SK-N-SH (cell line): ENCODE measurements around the gene CNTN4. TPM values are rescaled to one million over a fixed set of nuclear protein-coding genes. Genes with fewer than 3 reads are reported as not detected.

Source experiments
- CTCF ChIA-PET: fragments of 300-600, 350-600 bp; formaldehyde crosslinking; extraction: SDS; loops from one replicate; lab custom pipeline; 2021; lab: Yijun Ruan, JAX
- POLR2A ChIA-PET: fragments of 350-600 bp; sonication (Branson Sonifier 250); formaldehyde crosslinking; extraction: SDS; loops from one replicate; lab custom pipeline; 2020; ENCODE audit warnings: antibody characterized with exemption, inconsistent platforms; lab: Yijun Ruan, JAX
- DNase-seq: peaks from one replicate; pipeline ENCODE4 v3.0.0; 2012
- H2AFZ ChIP-seq: fragments of 200-600 bp; sonication (generic); 2 replicates; pipeline ENCODE4 v1.8.1; 2016; ENCODE audit warnings: antibody characterized with exemption, mild to moderate bottlenecking, low read depth
- H3F3A ChIP-seq: fragments of 200-600 bp; sonication (generic); replicated peaks from 2 replicates; pipeline ENCODE3; 2016; ENCODE audit warnings: antibody characterized with exemption, mild to moderate bottlenecking; ENCODE audit not compliant: insufficient read depth
- H3K27ac ChIP-seq, 2 experiments: fragments of 200-500 bp in 1 of 2; fragments of 200-600 bp in 1 of 2; sonication (Bioruptor generic) in 1 of 2; sonication (generic), shearing (Covaris generic) in 1 of 2; 2 replicates each; pipeline versions ENCODE4 v1.5.1 to v1.6.1; 2014 to 2016; ENCODE audit warnings: low read depth in 2 of 2, inconsistent platforms in 1 of 2, low read length in 1 of 2, mild to moderate bottlenecking in 1 of 2, mixed read lengths in 1 of 2
- H3K27me3 ChIP-seq: fragments of 200-600 bp; sonication (generic), shearing (Covaris generic); 2 replicates; pipeline ENCODE4 v1.6.1; 2016; ENCODE audit warnings: mixed run types; ENCODE audit not compliant: insufficient read depth
- H3K36me3 ChIP-seq, 2 experiments: fragments of 200-500 bp in 1 of 2; fragments of 200-600 bp in 1 of 2; sonication (Bioruptor generic) in 1 of 2; sonication (generic) in 1 of 2; replicated peaks in 1 of 2; 2 replicates each; pipeline versions ENCODE3 to v1.5.1; 2014 to 2016; ENCODE audit warnings: low read length in 1 of 2, mild to moderate bottlenecking in 1 of 2; ENCODE audit not compliant: insufficient read depth in 2 of 2, control insufficient read depth in 1 of 2
- H3K4me1 ChIP-seq, 2 experiments: fragments of 200-500 bp in 1 of 2; fragments of 200-600 bp in 1 of 2; sonication (Bioruptor generic) in 1 of 2; sonication (generic), shearing (Covaris generic) in 1 of 2; 2 replicates each; pipeline versions ENCODE4 v1.5.1 to v1.6.1; 2014 to 2016; ENCODE audit warnings: low read depth in 1 of 2, low read length in 1 of 2, mixed run types in 1 of 2; ENCODE audit not compliant: insufficient read depth in 2 of 2, control insufficient read depth in 1 of 2
- H3K4me2 ChIP-seq: fragments of 200-600 bp; sonication (generic), shearing (Covaris generic); 2 replicates; pipeline ENCODE4 v1.6.1; 2017; ENCODE audit warnings: mixed run types
- H3K4me3 ChIP-seq, 2 experiments: fragments of 200-500 bp in 1 of 2; fragments of 200-600 bp in 1 of 2; sonication (Bioruptor generic) in 1 of 2; sonication (generic), shearing (Covaris generic) in 1 of 2; 2 replicates each; pipeline versions ENCODE4 v1.5.1 to v1.8.1; 2014 to 2016; ENCODE audit warnings: low read depth in 2 of 2, inconsistent platforms in 1 of 2, low read length in 1 of 2, mild to moderate bottlenecking in 1 of 2, mixed read lengths in 1 of 2, moderate library complexity in 1 of 2
- H3K79me2 ChIP-seq: fragments of 200-600 bp; sonication (generic); 2 replicates; pipeline ENCODE4 v1.8.1; 2017; ENCODE audit warnings: mild to moderate bottlenecking; ENCODE audit not compliant: insufficient read depth
- H3K9ac ChIP-seq: fragments of 200-600 bp; sonication (generic); 2 replicates; pipeline ENCODE4 v1.6.1; 2017; ENCODE audit warnings: mixed run types
- H3K9me2 ChIP-seq: fragments of 200-600 bp; sonication (generic); 2 replicates; pipeline ENCODE4 v1.6.1; 2017; ENCODE audit warnings: mixed run types
- H3K9me3 ChIP-seq: fragments of 200-600 bp; sonication (generic); 2 replicates; pipeline ENCODE4 v1.6.1; 2017; ENCODE audit warnings: mixed run types, mild to moderate bottlenecking, moderate library complexity
- H4K20me1 ChIP-seq: fragments of 200-600 bp; sonication (generic); 2 replicates; pipeline ENCODE4 v1.6.1; 2017; ENCODE audit warnings: mild to moderate bottlenecking, mixed run types; ENCODE audit not compliant: insufficient read depth
- FOSL2 ChIP-seq: IDR thresholded peaks from 2 replicates; pipeline ENCODE4 v1.4.0; 2012; ENCODE audit warnings: low read depth, mild to moderate bottlenecking, moderate library complexity, borderline replicate concordance
- FOXJ3 ChIP-seq: sonication (generic); formaldehyde crosslinking; IDR thresholded peaks from 2 replicates; pipeline ENCODE4 v1.5.1; 2020; ENCODE audit warnings: mild to moderate bottlenecking, missing genetic modification reagents
- NFIC ChIP-seq: IDR thresholded peaks from 2 replicates; pipeline ENCODE4 v1.4.0; 2012; ENCODE audit warnings: borderline replicate concordance
- POLR2AphosphoS5 ChIP-seq: IDR thresholded peaks from 2 replicates; pipeline ENCODE4 v1.6.1; 2012; ENCODE audit warnings: low read depth, low read length
- RCOR1 ChIP-seq: fragments of 150-350 bp; IDR thresholded peaks from 2 replicates; pipeline ENCODE4 v1.6.1; 2017; ENCODE audit warnings: antibody characterized with exemption, low read length
- RXRA ChIP-seq: IDR thresholded peaks from 2 replicates; pipeline ENCODE4 v1.4.0; 2012; ENCODE audit warnings: low read depth, mild to moderate bottlenecking, borderline replicate concordance
- TAF1 ChIP-seq: IDR thresholded peaks from 2 replicates; pipeline ENCODE4 v1.6.1; 2012; ENCODE audit warnings: low read depth, mild to moderate bottlenecking, low read length, moderate library complexity, borderline replicate concordance
- TCF12 ChIP-seq: IDR thresholded peaks from 2 replicates; pipeline ENCODE4 v1.4.0; 2012
- WGBS: methylation state at CpG from one replicate; pipeline ENCODE4 v1.1.6; 2017; ENCODE audit warnings: low lambda C conversion rate; 5-methylcytosine and 5-hydroxymethylcytosine counted together
- polyA plus RNA-seq, 3 experiments: library from polyadenylated mRNA; depleted of rRNA; stranded (reverse); fragments of >200 nt; gene quantifications; 2 replicates each; pipeline ENCODE4 v1.2.3, GENCODE V29; 2012
- TF ChIP-seq, protein P1 (sequence below): fragments of 150-350 bp; IDR thresholded peaks from 2 replicates; pipeline ENCODE4 v1.6.1; 2016; ENCODE audit warnings: mild to moderate bottlenecking, low read depth, low read length
- TF ChIP-seq, protein P2 (sequence below): IDR thresholded peaks from 2 replicates; pipeline ENCODE4; 2012
- TF ChIP-seq, protein P3 (sequence below): fragments of 200-600 bp; sonication (generic); IDR thresholded peaks from 2 replicates; pipeline ENCODE4 v1.6.1; 2017; ENCODE audit warnings: antibody characterized with exemption, mild to moderate bottlenecking, moderate library complexity

The CNTN4 gene
- polyA plus RNA-seq, 1 of the 3 experiments (the other 2 are of a cell fraction) = 0.12 TPM

DNA sequence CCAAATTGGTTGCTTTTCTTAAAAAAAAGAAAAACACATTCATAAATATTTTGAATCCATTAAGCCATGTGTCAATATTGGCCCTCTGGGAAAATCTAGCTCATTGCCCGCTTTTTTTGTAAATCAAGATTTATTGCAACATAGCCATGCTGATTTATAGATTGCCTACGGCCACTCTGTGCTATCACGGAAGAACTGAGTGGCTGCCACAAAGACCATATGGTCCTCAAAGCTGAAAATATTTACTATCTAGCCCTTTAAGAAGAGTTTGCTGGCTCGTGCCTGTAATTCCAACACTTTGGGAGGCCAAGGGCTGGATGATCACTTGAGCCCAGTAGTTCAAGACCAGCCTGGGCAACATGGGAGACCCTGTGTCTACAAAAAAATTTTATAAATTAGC is 965.6 kb downstream of the CNTN4 start:
- Histone ChIP-seq H3F3A (no peaks in the 10 kb centered on the region), H2AFZ (no peak overlapping the region), H3K4me3 (no peak overlapping the region), H3K9ac (no peak overlapping the region), H3K27me3 (no peaks in the 10 kb centered on the region), H3K9me3 (no peaks in the 10 kb centered on the region), H3K4me1 (no peaks in the 10 kb centered on the region), H3K36me3 (no peaks in the 10 kb centered on the region), H4K20me1 (no peaks in the 10 kb centered on the region), H3K9me2 (no peaks in the 10 kb centered on the region), H3K27ac (no peak overlapping the region), H3K79me2 (no peaks in the 10 kb centered on the region), H3K4me2 (no peak overlapping the region)
- no peak for TF ChIP-seq RXRA
- WGBS = 37% methylated on average over 4 of the region's 4 CpGs
- no peak for DNase-seq
- ChIA-PET CTCF (interaction anchor here (1.1 kb wide), 1 partner anchor 99 kb away, joined by 3 read pairs; no protein-coding TSS in a partner anchor), POLR2A (interaction anchor here (0.5 kb wide), 1 partner anchor 1055 kb away, joined by 3 read pairs; no protein-coding TSS in a partner anchor)

DNA sequence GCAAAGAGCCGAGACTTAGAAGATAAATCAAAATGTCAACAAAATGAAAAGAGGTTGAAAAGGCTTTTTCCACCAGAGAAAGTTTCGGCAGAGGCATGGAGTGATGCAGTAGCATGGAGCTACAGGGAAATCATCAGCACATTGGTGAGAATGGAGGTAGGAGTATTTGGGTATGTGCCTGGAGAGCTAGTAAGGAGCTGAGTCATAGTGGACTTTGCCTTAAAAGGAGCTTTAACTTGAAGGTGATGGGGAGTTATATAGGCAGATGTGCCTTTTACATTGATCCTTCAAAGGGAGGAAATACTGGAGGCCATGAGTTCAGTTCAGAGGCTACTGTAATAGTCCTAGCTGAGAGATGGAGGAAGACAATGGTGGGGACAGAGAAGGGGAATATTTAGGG is 967.2 kb downstream of the CNTN4 start:
- CTCF ChIA-PET = no interaction called here
- no peak for DNase-seq
- 39% methylated on average over 2 of the region's 2 CpGs for WGBS
- Histone ChIP-seq H3K36me3 (no peaks in the 10 kb centered on the region), H3K4me3 (no peak overlapping the region), H3K27ac (no peak overlapping the region), H3F3A (no peaks in the 10 kb centered on the region), H4K20me1 (no peaks in the 10 kb centered on the region), H3K9me3 (no peaks in the 10 kb centered on the region), H3K9me2 (no peaks in the 10 kb centered on the region), H2AFZ (no peak overlapping the region), H3K79me2 (no peaks in the 10 kb centered on the region), H3K9ac (no peak overlapping the region), H3K4me1 (no peaks in the 10 kb centered on the region), H3K27me3 (no peaks in the 10 kb centered on the region), H3K4me2 (no peak overlapping the region)
- no peak for TF ChIP-seq RCOR1
- POLR2A ChIA-PET = no interaction called here

DNA sequence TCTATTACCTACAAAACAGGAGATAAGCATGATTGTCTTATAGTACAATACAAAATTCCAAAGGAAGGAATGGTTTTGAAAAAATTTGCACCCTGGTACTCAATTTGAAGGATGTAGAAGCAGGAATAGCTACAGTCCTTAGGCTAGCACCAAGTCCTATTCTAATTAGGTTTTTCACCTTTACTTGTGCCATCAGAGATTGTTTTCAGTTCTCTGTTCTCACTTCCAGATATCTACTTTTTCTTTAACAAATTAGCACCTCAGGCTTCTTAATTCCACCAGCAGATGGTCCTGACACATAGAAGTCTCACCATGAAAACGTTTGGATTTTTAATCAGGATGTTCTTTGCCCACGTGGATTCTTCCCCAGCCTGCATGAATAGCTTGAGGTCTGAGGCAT is 967.7 kb downstream of the CNTN4 start:
- H3F3A ChIP-seq = no peaks in the 10 kb centered on the region
- no peaks in the 10 kb centered on the region for H3K9me2 ChIP-seq
- ChIA-PET CTCF (no interaction called here), POLR2A (no interaction called here)
- H4K20me1 ChIP-seq = no peaks in the 10 kb centered on the region
- H3K27me3 ChIP-seq = no peaks in the 10 kb centered on the region
- H3K79me2 ChIP-seq = no peaks in the 10 kb centered on the region
- no peak overlapping the region for H3K9ac ChIP-seq
- no peak overlapping the region for H3K4me3 ChIP-seq
- H3K27ac ChIP-seq = no peak overlapping the region
- 3% methylated on average over 2 of the region's 2 CpGs for WGBS
- H3K4me1 ChIP-seq = no peaks in the 10 kb centered on the region; a peak in 1 of 4 replicates
- no peaks in the 10 kb centered on the region for H3K36me3 ChIP-seq
- TF ChIP-seq, protein P1, sequence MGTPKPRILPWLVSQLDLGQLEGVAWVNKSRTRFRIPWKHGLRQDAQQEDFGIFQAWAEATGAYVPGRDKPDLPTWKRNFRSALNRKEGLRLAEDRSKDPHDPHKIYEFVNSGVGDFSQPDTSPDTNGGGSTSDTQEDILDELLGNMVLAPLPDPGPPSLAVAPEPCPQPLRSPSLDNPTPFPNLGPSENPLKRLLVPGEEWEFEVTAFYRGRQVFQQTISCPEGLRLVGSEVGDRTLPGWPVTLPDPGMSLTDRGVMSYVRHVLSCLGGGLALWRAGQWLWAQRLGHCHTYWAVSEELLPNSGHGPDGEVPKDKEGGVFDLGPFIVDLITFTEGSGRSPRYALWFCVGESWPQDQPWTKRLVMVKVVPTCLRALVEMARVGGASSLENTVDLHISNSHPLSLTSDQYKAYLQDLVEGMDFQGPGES = no peak
- TF ChIP-seq POLR2AphosphoS5 = no peak
- no peak for TF ChIP-seq FOXJ3 (CRISPR knock-in tag)
- no peak for TF ChIP-seq TCF12
- TF ChIP-seq, protein P2, sequence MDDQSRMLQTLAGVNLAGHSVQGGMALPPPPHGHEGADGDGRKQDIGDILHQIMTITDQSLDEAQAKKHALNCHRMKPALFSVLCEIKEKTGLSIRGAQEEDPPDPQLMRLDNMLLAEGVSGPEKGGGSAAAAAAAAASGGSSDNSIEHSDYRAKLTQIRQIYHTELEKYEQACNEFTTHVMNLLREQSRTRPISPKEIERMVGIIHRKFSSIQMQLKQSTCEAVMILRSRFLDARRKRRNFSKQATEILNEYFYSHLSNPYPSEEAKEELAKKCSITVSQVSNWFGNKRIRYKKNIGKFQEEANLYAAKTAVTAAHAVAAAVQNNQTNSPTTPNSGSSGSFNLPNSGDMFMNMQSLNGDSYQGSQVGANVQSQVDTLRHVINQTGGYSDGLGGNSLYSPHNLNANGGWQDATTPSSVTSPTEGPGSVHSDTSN = no peak
- TF ChIP-seq NFIC = no peak
- no peak for TF ChIP-seq TAF1
- TF ChIP-seq, protein P3, sequence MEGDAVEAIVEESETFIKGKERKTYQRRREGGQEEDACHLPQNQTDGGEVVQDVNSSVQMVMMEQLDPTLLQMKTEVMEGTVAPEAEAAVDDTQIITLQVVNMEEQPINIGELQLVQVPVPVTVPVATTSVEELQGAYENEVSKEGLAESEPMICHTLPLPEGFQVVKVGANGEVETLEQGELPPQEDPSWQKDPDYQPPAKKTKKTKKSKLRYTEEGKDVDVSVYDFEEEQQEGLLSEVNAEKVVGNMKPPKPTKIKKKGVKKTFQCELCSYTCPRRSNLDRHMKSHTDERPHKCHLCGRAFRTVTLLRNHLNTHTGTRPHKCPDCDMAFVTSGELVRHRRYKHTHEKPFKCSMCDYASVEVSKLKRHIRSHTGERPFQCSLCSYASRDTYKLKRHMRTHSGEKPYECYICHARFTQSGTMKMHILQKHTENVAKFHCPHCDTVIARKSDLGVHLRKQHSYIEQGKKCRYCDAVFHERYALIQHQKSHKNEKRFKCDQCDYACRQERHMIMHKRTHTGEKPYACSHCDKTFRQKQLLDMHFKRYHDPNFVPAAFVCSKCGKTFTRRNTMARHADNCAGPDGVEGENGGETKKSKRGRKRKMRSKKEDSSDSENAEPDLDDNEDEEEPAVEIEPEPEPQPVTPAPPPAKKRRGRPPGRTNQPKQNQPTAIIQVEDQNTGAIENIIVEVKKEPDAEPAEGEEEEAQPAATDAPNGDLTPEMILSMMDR = no peak
- no peak for TF ChIP-seq FOSL2
- no peak overlapping the region for H2AFZ ChIP-seq
- no peak for DNase-seq
- no peak overlapping the region for H3K4me2 ChIP-seq
- H3K9me3 ChIP-seq = no peaks in the 10 kb centered on the region
